Endothelial cell of umbilical vein (primary cell): ENCODE data around the gene CUBN. TPM values are rescaled to one million over a fixed set of nuclear protein-coding genes. Genes with fewer than 3 reads are reported as not detected.

Experiments
- BruUV-seq: library from RNA; stranded (reverse); fragments of 400-500 nt; replicated peaks from 2 replicates; lab custom pipeline; 2021; lab: Mats Ljungman, UMichigan
- CTCF ChIA-PET: fragments of 300-600, 350-600 bp; sonication (Branson Sonifier 250); formaldehyde crosslinking; loops from one replicate; lab custom pipeline; 2021; ENCODE audit warnings: antibody characterized with exemption, inconsistent platforms; lab: Charles Lee
- POLR2A ChIA-PET: fragments of 300-600, 350-600 bp; sonication (Branson Sonifier 250); formaldehyde crosslinking; loops from one replicate; lab custom pipeline; 2021; ENCODE audit warnings: antibody characterized with exemption, inconsistent platforms; lab: Charles Lee
- DNase-seq: peaks from one replicate; pipeline ENCODE4 v3.0.0-alpha.2; 2011; ENCODE audit warnings: low read depth, low spot score
- FAIRE-seq: peaks from 2 replicates; lab custom pipeline; 2011; peaks lifted over from hg19 to GRCh38; lab: Jason Lieb, UNC
- H2AFZ ChIP-seq: 2 replicates; pipeline ENCODE4 v1.6.0; 2012; ENCODE audit warnings: low read depth, low read length, control low read depth, inconsistent platforms
- H3K27ac ChIP-seq: 2 replicates; pipeline ENCODE4 v1.5.1; 2011; ENCODE audit warnings: low read depth, mild to moderate bottlenecking, control low read depth, low read length, moderate library complexity; ENCODE audit not compliant: insufficient read depth
- H3K27me3 ChIP-seq, 2 experiments: 2 replicates each; pipeline versions ENCODE4 v1.6.0 to v1.6.1; 2011; ENCODE audit warnings: low read length in 2 of 2, mixed read lengths in 1 of 2; ENCODE audit not compliant: control insufficient read depth in 2 of 2, insufficient read depth in 2 of 2
- H3K36me3 ChIP-seq, 2 experiments: 2 replicates in 1 of 2; 3 replicates in 1 of 2; pipeline ENCODE4 v1.5.1; 2011; ENCODE audit warnings: low read length in 2 of 2, mild to moderate bottlenecking in 1 of 2, moderate library complexity in 1 of 2; ENCODE audit not compliant: control insufficient read depth in 2 of 2, insufficient read depth in 2 of 2; ENCODE audit errors: extremely low read depth in 1 of 2
- H3K4me1 ChIP-seq: 3 replicates; pipeline ENCODE4 v1.5.1; 2011; ENCODE audit warnings: mild to moderate bottlenecking, low read length; ENCODE audit not compliant: control insufficient read depth, insufficient read depth; ENCODE audit errors: extremely low read depth
- H3K4me2 ChIP-seq: 2 replicates; pipeline ENCODE4 v1.6.1; 2011; ENCODE audit warnings: low read length, control low read depth, mixed read lengths; ENCODE audit not compliant: insufficient read depth
- H3K4me3 ChIP-seq, 3 experiments: fragments of 200-600 bp in 1 of 3; sonication (generic), shearing (Covaris generic) in 1 of 3; replicated peaks in 1 of 3; 2 replicates each; pipeline ENCODE4 v1.5.1; 2011 to 2016; ENCODE audit warnings: control low read depth in 3 of 3, low read length in 3 of 3, mild to moderate bottlenecking in 2 of 3, inconsistent platforms in 1 of 3, low read depth in 1 of 3, moderate library complexity in 1 of 3; ENCODE audit not compliant: insufficient read depth in 1 of 3
- H3K79me2 ChIP-seq: 2 replicates; pipeline ENCODE4 v1.6.0; 2012; ENCODE audit warnings: low read length, inconsistent platforms; ENCODE audit not compliant: control insufficient read depth, insufficient read depth
- H3K9ac ChIP-seq: replicated peaks from 2 replicates; pipeline ENCODE3; 2011; ENCODE audit warnings: low read length, control low read depth; ENCODE audit not compliant: insufficient read depth; ENCODE audit errors: extremely low read depth
- H3K9me1 ChIP-seq: replicated peaks from 3 replicates; pipeline ENCODE4 v1.6.0; 2011; ENCODE audit warnings: mild to moderate bottlenecking, low read length; ENCODE audit not compliant: control insufficient read depth, insufficient read depth; ENCODE audit errors: extremely low read depth
- H3K9me3 ChIP-seq: replicated peaks from 2 replicates; pipeline ENCODE4 v1.5.1; 2012; ENCODE audit warnings: low read length, inconsistent platforms; ENCODE audit not compliant: control insufficient read depth, insufficient read depth
- H4K20me1 ChIP-seq: replicated peaks from 2 replicates; pipeline ENCODE3; 2011; ENCODE audit warnings: mild to moderate bottlenecking, low read length; ENCODE audit not compliant: control insufficient read depth, insufficient read depth; ENCODE audit errors: extremely low read depth
- EZH2 ChIP-seq: IDR thresholded peaks from 2 replicates; pipeline ENCODE4 v1.6.1; 2012; ENCODE audit warnings: borderline replicate concordance, low read depth, mild to moderate bottlenecking, moderate library complexity, low read length, inconsistent platforms; ENCODE audit not compliant: severe bottlenecking
- FOS ChIP-seq: IDR thresholded peaks from 2 replicates; pipeline ENCODE4 v1.6.1; 2011; ENCODE audit warnings: mild to moderate bottlenecking, low read length, moderate library complexity, borderline replicate concordance; ENCODE audit not compliant: insufficient read depth
- GATA2 ChIP-seq: IDR thresholded peaks from 2 replicates; pipeline ENCODE4 v1.7.0; 2011; ENCODE audit warnings: low read depth, mild to moderate bottlenecking, moderate library complexity, mixed read lengths, low read length; ENCODE audit not compliant: insufficient read length, insufficient read depth
- JUN ChIP-seq: IDR thresholded peaks from 2 replicates; pipeline ENCODE4 v1.6.1; 2011; ENCODE audit warnings: borderline replicate concordance, low read depth; ENCODE audit not compliant: insufficient read length, insufficient read depth
- MYC ChIP-seq: IDR thresholded peaks from one replicate; pipeline ENCODE4 v1.6.1; 2011; ENCODE audit warnings: mild to moderate bottlenecking, low read depth, low read length
- POLR2A ChIP-seq: IDR thresholded peaks from 2 replicates; pipeline ENCODE4 v1.6.1; 2012; ENCODE audit warnings: low read depth, mild to moderate bottlenecking, control low read depth, low read length
- POLR2AphosphoS5 ChIP-seq: IDR thresholded peaks from 2 replicates; pipeline ENCODE4 v1.6.1; 2012; ENCODE audit warnings: low read depth, mild to moderate bottlenecking, control low read depth, low read length, moderate library complexity; ENCODE audit not compliant: insufficient read depth
- dilution Hi-C: fragments of 300-500 bp; cut with MboI; formaldehyde crosslinking; loops from one replicate; pipeline ENCODE4 v1.15.0; 2019; ENCODE audit warnings: low sequenced_read_pairs; ENCODE audit not compliant: extremely low pct_ligation_motif_present
- intact Hi-C: fragments of 100-400 bp; cut with micrococcal nuclease; formaldehyde crosslinking; loops from one replicate; pipeline ENCODE4 v1.10.0; 2022
- polyA plus RNA-seq, 4 experiments: library from polyadenylated mRNA; depleted of rRNA in 3 of 4; stranded (reverse) in 3 of 4; unstranded in 1 of 4; fragments of >200 nt; gene quantifications; 2 replicates each; pipeline versions ENCODE4 v1.2.1 to v1.2.3, GENCODE V29; 2011 to 2012; ENCODE audit warnings: missing spikeins in 1 of 4
- total RNA-seq: library from RNA; stranded (reverse); gene quantifications from 2 replicates; pipeline ENCODE4 v1.2.3, GENCODE V29; 2021
- TF ChIP-seq, protein P1 (sequence below), 2 donors: IDR thresholded peaks; 1 replicate in 1 of 2; 2 replicates in 1 of 2; pipeline ENCODE4 v1.5.1; 2011; ENCODE audit warnings: low read length in 2 of 2, mild to moderate bottlenecking in 2 of 2, moderate library complexity in 2 of 2, control low read depth in 1 of 2, inconsistent platforms in 1 of 2, low read depth in 1 of 2; ENCODE audit not compliant: insufficient read depth in 1 of 2; ENCODE audit errors: extremely low read depth in 1 of 2
- TF ChIP-seq, protein P2 (sequence below): IDR thresholded peaks from 2 replicates; pipeline ENCODE4 v1.6.1; 2011; ENCODE audit not compliant: insufficient read depth, insufficient read length

Gene CUBN
- total and polyA plus RNA-seq, 2 donors (not counting 3 experiments of a cell fraction or from before 2014, with no cell fraction given), result 2.7 to 4.6 TPM

DNA sequence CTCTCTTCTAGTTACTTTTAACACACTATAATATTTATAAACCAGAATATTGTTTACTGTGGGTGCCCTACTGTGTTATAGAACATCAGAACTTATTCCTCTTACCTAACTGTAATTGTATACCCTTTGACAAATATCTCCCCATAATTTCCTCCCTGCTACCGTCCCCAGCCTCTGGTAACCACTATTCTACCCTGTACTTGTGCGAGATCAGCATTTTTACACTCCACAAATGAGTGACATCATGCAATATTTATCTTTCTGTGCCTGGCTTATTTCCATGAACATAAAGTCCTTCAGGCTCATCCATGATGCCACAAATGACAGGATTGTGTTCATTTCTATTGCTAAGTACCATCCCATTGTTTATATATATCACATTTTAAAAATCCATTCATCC, 172.6 kb downstream of the CUBN start:
- H3K79me2 ChIP-seq, result no peaks in the 10 kb centered on the region
- H3K4me3 ChIP-seq, result no peak overlapping the region
- CTCF ChIA-PET, result no interaction called here
- no peaks in the 10 kb centered on the region for H3K9me3 ChIP-seq
- H3K9ac ChIP-seq, result no peak overlapping the region
- no peak overlapping the region for H3K27ac ChIP-seq
- H2AFZ ChIP-seq, result no peak overlapping the region
- no peaks in the 10 kb centered on the region for H3K27me3 ChIP-seq
- H4K20me1 ChIP-seq, result no peaks in the 10 kb centered on the region
- H3K4me1 ChIP-seq, result peaks cover 23% of the 10 kb centered on the region
- dilution Hi-C loops, result no loop called here
- intact Hi-C loops, result no loop called here
- H3K4me2 ChIP-seq, result no peak overlapping the region
- DNase-seq, result no peak
- H3K36me3 ChIP-seq, result no peaks in the 10 kb centered on the region
- POLR2A ChIA-PET, result no interaction called here
- no TSS peak for BruUV-seq
- no peak for FAIRE-seq
- no peaks in the 10 kb centered on the region for H3K9me1 ChIP-seq
- TF ChIP-seq POLR2AphosphoS5 (no peak), FOS (no peak), GATA2 (no peak), MYC (no peak), POLR2A (no peak), EZH2 (no peak), JUN (no peak)
- TF ChIP-seq, protein P1, sequence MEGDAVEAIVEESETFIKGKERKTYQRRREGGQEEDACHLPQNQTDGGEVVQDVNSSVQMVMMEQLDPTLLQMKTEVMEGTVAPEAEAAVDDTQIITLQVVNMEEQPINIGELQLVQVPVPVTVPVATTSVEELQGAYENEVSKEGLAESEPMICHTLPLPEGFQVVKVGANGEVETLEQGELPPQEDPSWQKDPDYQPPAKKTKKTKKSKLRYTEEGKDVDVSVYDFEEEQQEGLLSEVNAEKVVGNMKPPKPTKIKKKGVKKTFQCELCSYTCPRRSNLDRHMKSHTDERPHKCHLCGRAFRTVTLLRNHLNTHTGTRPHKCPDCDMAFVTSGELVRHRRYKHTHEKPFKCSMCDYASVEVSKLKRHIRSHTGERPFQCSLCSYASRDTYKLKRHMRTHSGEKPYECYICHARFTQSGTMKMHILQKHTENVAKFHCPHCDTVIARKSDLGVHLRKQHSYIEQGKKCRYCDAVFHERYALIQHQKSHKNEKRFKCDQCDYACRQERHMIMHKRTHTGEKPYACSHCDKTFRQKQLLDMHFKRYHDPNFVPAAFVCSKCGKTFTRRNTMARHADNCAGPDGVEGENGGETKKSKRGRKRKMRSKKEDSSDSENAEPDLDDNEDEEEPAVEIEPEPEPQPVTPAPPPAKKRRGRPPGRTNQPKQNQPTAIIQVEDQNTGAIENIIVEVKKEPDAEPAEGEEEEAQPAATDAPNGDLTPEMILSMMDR (IDR thresholded peaks at IDR 0.05; ENCODE audit: extremely low read depth in 1 of 2, insufficient read depth in 1 of 2, low read depth in 1 of 2, low read length in 2 of 2), result no peak
- TF ChIP-seq, protein P2, sequence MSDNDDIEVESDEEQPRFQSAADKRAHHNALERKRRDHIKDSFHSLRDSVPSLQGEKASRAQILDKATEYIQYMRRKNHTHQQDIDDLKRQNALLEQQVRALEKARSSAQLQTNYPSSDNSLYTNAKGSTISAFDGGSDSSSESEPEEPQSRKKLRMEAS, result no peak
